NCI-H524 (cell line): Measurements from ENCODE around the gene NWD2.
A peak's percentile ranks its signal among the peaks of the same experiment; 100 is the strongest.
"Not testable (repeated sequence)": the region's sequence is repeated elsewhere in the genome, so short reads cannot be mapped to it uniquely, and the experiment has no call there.

ENCODE experiments used
- DNase-seq, 2 experiments: peaks; one replicate each; lab custom pipeline; 2025; lab: John Stamatoyannopoulos, UW

NWD2 gene

GRCh38 chr4:37244583-37245390 is at the start of gene NWD2:
Gene NWD2 (plus strand): TSS chr4:37244743. CDS start chr4:37245068, 325 bp downstream.
- peak in 1 of 2 experiments; percentile 60 for DNase-seq

- DNase-seq, result no peak
Measured at GRCh38 chr4:37197899-37198298, 46.6 kb upstream of the NWD2 start.

GRCh38 chr4:37204740-37205139 is 39.8 kb upstream of the NWD2 start:
- DNase-seq, result not testable (repeated sequence)

GRCh38 chr4:37216209-37216608 is 28.3 kb upstream of the NWD2 start:
- no peak for DNase-seq

- DNase-seq, result peak; percentile 11 to 64
Measured at GRCh38 chr4:37219242-37219641, 25.3 kb upstream of the NWD2 start.

DNA sequence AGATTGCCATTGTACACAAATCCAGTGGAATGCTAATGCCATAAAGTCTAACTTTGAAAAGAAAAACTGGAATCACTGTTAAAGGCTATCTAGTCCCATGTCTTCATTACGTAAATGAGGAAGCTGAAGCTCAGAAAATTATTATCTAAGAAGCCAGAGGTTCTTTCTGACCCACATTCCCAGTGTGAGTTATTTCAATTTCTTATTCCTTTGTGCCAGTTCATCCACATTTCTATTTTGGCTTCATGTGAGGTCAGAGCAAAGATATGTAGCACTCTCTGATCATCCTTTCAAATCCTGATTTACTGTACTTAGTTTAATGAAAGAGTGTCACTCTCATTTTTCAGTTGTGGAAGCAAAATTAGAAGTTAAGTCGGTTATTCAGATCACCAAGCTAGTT is 24.6 kb upstream of the NWD2 start:
- DNase-seq, result no peak

GRCh38 chr4:37220685-37221084 is 23.9 kb upstream of the NWD2 start:
- DNase-seq, result no peak

DNA sequence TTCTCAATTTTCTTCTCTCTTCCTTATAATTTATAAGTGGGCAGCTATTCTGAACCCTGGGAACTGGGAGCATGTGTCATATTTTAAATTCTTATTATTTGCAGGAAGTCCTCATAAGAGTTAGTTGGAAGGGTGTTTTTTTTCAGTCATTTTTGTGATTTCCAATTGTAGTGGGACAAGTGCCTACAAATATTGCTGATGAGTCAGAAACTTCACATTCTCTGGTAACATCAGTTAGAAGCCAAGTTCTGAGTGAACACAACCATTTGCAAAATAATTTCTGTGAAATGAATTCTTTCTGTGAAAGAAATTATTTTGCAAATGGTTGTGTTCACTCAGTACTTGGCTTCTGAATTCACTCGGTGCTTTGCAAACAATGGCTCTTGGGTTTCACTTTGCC is 20.8 kb upstream of the NWD2 start:
- DNase-seq, result no peak

GRCh38 chr4:37224854-37225253 is 19.7 kb upstream of the NWD2 start:
- DNase-seq, result no peak

- DNase-seq, result peak; percentile 92 to 95
Measured at GRCh38 chr4:37225778-37226177, 18.8 kb upstream of the NWD2 start.

DNA sequence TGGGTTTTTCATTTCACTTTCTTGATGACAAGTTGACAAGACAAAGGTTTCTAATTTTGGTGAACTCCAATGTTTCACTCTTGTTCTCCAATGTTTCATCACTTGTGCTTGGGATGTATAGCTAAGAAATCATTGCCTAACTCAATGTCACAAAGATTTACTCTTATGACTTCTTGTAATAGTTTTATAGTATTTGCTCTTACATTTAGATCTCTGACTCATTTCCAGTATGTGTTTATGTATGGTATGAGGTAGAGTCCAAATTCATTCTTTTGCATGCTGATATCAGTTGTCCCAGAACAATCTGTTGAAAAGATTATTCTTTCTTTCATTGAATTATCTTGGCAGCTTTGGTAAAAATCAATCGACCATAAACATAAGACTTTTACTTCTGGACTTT is 12.2 kb upstream of the NWD2 start:
- DNase-seq, result no peak

DNA sequence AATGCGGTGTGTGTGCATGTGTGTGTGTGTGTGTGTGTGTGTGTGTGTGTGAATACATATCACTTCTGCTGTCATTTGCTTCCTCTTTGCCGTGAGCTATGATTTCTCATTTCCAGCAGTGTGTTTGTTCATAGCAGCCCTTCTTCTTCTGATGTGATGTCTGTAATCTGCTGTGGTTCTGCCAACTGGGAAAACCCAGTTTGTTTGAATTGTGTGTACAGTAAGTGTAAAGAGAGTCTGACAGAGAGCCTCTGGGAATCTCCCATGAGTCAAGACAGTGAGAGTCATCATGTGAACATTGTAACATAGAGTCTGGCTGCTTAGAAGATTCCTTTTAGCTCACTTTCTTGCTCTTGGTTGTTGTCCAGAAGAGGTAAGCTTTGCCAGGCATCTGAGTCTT is 8.4 kb upstream of the NWD2 start:
- no peak for DNase-seq

- no peak for DNase-seq
Measured at GRCh38 chr4:37241647-37242046, 2.9 kb upstream of the NWD2 start.

DNA sequence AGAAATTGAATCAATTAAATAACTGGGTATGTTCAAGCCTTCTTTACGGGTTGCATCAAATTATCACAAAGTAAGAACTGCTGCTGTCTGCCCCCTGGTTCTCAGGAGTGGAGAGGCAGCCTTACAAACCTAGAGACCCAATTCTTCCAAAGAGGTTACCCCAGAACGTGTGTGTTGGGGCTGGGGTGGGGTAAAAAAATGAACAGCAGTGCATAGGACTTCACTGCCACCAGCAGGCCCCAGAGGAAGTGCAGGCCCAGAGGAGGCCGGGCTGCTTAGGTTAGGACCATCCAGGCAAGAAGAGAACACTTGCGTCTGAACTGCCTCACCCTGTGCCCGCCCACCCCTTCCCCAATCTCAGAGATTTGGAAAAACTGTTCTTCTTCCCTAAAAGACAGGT is 1.5 kb upstream of the NWD2 start:
- peak; percentile 17 to 48 for DNase-seq

DNA sequence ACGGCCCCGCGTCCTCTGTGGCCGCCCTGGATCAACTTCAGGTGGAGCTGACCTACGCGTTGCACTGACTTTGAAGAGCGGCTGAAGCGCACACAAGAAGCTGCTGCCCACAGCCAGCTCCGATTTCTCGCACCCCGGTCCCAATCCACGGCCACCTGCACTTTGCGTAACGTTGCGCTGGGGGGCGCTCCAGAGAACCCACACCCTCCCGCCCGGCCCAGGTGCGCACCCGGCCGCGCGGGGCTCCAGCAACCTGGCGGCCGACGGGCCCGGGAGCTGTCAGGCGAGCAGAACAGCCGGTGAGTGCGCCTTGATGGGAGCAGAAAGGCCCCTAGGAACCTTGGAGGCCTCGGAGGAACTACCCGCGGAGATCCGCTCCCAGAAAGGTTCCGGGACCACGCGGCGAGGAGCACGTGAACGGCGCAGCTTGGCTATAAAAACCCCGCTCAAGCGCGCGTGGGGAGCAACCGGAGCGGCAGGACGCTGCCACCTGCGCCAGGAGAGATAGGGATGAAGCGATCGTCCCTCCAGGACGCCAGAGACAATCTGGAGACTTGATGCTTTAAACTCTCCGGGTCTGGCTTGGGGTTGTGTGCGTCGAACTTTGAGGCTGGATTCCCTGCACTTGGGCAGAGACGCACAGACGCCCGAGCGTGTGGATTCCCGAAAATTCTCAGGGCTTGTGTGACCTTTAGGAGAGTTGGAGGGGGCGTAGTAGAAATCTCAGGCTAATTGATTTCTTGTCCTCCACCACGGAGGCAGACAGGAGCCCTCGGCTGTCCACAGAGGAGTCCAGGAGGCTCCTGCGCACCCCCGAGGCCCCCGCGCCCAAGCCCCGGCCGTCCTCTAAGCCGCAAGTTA is 591 bp upstream of the NWD2 start:
- peak; percentile 29 to 61 for DNase-seq

DNA sequence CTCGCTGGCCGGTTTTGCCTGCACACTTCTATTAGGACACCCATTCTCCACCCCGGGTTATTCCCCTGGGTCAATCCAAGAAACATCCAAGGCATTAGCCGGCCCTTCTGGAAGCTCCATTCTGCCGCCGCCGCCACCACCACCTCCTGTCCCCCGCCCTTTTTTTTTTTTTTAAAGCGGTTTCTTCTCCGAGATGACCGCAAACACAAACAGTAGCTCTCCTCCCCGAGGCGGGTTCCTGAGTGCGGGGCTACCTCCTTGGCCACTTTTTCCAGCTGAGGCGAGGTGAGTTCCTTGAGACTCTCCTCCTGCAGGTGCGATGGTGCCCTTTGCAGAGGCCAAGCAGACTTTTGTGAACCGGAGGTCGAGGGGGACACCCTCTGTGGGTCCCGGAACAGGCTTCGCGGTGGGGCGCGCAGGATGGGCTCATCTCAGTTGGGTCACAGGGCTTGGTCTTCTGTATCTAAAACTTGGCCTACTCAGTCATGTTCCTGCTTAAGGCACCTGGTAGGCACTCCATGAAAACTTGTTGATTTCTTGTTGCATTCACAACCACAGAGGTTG is 930 bp downstream of the NWD2 start:
- peak in 1 of 2 experiments; percentile 37 for DNase-seq

DNA sequence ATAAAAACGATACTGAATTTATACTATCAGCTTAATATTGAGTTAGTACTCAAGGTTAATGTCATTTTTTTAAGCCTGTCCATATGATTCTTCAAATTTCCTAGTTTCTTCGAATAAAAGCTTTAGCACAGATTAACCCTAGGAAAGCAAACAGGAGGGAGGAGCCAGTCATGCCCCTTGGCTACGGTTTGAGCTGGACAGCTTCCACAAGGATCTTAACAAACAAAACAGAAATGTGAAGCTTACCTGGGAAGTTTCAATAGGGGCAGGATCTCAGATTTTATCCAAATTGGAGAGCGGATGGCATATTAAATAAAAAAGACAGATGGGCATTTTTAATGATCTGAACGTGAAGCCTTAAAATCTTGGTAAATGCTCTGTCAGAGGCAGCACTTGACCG is 2.3 kb downstream of the NWD2 start:
- peak; percentile 70 to 81 for DNase-seq

- no peak for DNase-seq
Measured at GRCh38 chr4:37258221-37258620, 13.7 kb downstream of the NWD2 start.

DNA sequence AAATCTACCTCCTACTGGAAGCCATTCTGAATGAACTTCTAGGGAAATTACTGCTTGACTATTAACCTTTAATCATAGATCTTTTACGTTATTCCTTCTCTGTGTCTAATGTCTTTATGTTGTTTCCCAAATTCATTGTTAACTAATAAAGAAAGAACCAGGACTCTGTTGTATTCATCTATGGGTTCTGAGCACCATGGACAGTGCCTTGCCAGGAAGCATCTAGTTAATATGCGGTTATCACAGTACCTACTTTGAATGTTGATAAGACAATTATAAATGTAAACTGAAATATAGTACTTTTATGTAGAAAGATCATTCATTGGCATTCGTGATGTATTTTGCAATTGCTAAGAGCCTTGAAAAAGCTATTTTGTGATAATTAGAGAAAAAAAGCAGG is 23.8 kb downstream of the NWD2 start:
- no peak for DNase-seq

- no peak for DNase-seq
Measured at GRCh38 chr4:37279121-37279520, 34.6 kb downstream of the NWD2 start.

DNA sequence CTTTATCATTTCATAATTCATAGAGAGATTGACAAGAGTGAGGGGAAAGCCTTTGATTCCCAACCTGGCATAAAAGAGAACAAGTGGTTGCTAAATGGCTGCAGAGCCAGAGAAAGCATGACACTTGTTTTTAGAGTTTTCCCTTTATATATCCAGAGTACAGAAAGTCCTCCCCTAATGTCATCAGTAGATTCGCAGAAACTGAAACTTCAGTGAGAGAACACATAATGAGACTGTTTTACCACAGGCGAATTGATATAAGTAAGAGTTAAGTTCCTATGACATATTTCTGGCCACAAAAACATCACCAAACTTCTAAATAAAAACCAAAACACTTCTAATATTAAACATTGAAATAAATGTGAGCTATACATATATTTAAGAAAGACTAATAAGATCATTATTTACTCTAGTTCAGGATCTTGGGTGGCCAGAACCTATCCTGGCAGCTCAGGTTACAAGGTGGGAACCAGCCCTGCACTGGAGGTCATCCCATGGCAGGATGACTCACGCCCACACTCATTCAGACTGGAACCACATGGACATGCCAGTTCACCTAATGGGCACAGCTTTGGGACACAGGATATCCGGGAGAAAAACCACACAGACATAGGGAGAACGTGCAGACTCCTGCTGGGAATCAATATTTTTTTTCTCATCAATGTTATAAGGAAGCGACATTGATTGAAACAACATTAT is 35.5 kb downstream of the NWD2 start:
- DNase-seq, result no peak

DNA sequence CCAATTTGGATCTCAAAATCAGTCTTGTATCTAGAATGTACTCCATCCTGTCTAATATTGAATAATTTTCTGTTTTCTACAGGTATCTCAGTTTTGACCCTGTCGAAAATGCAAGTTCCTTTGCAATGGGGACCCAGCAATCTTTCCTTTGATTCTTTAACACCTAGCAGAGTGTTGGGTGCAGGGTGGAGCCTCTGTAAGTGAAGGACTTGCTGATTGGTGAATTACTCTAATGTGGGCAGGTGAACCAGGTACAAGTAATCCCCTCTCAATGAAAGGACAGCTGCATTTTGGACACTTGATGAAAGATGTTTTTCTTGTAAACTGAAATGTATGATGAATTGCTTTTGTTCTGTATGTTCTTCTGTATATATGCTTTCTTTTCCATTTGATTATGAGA is 54.9 kb downstream of the NWD2 start:
- DNase-seq, result no peak
